ENCODE results near the gene ESYT2.

The ESYT2 gene

DNA sequence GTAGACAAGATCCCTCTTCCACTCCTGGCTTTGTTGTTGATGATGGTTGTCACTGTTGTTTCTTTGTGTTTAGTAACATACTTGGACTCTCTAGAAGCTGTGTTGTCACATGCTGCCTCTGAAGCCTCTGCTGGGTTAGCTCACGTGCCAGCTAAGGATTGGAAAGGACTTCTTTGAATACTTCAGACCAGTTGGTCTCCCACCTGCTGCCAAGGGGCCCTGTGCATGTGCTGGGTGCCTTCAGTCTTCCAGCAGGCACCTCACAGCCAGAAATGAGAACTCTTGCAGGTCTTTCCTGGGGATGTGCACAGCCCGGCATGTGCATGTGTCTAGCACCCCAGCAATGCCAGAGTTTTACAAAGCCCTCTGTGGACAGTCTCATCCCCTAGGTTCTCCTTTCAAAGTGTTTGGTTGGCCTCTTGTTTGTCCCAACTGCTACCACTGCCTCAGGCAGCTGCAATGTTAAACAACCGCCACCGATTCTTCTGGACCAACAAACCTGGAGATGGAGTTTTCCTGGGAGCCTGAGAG, 103.0 kb downstream of the ESYT2 start:
- CTCF ChIA-PET, result interaction anchor here (0.6 to 0.7 kb wide), 2 partner anchors 113 to 326 kb away, joined by 3 read pairs; no protein-coding TSS in a partner anchor
- Mint-ChIP-seq H3K36me3 (peaks cover 16% of the 10 kb centered on the region), H3K27ac (no peak overlapping the region), H3K27me3 (no peaks in the 10 kb centered on the region), H3K4me3 (no peak overlapping the region), H3K9me3 (no peaks in the 10 kb centered on the region), H3K4me1 (peaks cover 13% of the 10 kb centered on the region)
- no peak for DNase-seq

GRCh38 chr7:158725506-158725800, 103.9 kb downstream of the ESYT2 start:
- H3K36me3 Mint-ChIP-seq, result peaks cover 13% of the 10 kb centered on the region
- no peak overlapping the region for H3K27ac Mint-ChIP-seq
- H3K4me3 Mint-ChIP-seq, result no peak overlapping the region
- CTCF ChIA-PET, result no interaction called here
- no peaks in the 10 kb centered on the region for H3K9me3 Mint-ChIP-seq
- peaks cover 9% of the 10 kb centered on the region for H3K4me1 Mint-ChIP-seq
- no peak for DNase-seq
- no peaks in the 10 kb centered on the region for H3K27me3 Mint-ChIP-seq

DNA sequence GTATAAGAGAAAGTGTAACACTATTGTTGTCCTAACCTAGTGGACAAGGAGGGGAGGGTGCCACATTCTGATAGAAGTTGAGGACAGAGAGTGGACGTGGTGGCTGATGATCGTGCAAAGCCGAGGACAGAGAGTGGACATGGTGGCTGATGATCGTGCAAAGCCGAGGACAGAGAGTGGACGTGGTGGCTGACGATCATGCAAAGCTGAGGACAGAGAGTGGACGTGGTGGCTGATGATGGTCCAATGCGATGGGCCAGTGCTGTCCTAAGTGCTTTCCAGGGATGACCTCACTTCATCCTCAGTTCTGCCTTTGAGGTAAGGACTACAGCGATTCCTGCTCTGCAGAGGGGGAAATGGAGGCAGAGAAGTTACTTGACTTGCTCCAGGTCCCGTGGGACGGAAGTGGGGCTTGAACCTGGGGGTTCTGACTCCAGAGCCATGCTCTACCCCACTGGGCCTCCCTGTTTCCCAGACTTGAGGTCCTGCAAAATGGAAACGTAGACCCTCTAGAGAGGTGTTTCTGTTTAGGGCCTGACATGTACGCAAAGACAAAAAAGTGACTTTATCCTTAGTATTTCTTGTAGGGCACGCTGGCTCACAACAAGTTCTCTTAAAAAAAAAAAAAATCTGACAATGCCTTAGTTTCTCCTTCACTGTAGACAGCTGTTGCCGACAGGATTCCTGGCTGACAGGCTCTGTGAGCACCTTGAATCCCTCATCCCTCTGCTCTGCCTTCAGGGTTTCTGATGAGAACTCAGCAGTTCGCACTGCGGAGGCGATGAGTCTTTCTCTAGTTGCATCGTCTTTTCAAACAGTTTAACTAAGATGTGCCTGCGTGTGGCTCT, 104.4 kb downstream of the ESYT2 start:
- H3K27ac Mint-ChIP-seq, result no peak overlapping the region

DNA sequence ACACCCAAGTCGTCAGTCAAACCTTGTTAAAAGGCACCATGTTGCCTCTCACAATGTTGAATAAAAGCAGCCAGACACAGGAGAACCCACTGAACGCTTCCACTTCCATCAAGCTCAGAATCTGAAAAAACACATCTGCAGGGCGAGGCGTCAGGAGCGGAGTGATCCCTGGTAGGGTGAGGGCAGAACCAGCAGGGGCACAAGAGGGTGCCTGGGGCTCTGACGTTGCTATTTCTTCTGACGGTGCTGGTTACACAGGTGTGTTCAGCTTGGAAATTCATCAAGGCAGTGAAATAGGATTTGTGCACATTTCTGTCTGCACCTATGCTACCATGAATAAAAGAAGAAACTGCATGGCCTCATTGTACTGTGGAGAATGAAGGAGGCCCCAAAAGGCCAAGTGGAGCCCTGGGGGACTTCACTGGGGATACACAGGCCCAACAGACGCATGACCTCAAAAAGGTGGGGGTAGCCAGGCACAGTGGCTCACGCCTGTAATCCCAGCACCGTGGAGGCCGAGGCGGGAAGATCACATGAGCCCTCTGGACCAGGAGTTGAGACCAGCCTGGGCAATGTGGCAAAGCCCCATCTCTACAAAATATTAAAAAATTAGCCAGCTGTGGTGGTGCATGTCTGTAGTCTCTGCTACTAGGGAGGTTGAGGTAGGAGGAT, 105.5 kb downstream of the ESYT2 start:
- Mint-ChIP-seq H3K4me3 (no peak overlapping the region), H3K27ac (no peak overlapping the region), H3K4me1 (peaks cover 2% of the 10 kb centered on the region), H3K27me3 (peaks cover 6% of the 10 kb centered on the region), H3K36me3 (peaks cover 4% of the 10 kb centered on the region), H3K9me3 (no peaks in the 10 kb centered on the region)
- no peak for DNase-seq
- CTCF ChIA-PET, result interaction anchor here (0.8 kb wide), 1 partner anchor 10 kb away, joined by 3 read pairs; no protein-coding TSS in a partner anchor

More for the DNA sequence above, 104.4 kb downstream of the ESYT2 start:
- CTCF ChIA-PET, result no interaction called here
- no peaks in the 10 kb centered on the region for H3K9me3 Mint-ChIP-seq
- H3K27me3 Mint-ChIP-seq, result peaks cover under 1% of the 10 kb centered on the region
- H3K4me1 Mint-ChIP-seq, result peaks cover 4% of the 10 kb centered on the region
- DNase-seq, result no peak
- no peak overlapping the region for H3K4me3 Mint-ChIP-seq
- H3K36me3 Mint-ChIP-seq, result peaks cover 7% of the 10 kb centered on the region

DNA sequence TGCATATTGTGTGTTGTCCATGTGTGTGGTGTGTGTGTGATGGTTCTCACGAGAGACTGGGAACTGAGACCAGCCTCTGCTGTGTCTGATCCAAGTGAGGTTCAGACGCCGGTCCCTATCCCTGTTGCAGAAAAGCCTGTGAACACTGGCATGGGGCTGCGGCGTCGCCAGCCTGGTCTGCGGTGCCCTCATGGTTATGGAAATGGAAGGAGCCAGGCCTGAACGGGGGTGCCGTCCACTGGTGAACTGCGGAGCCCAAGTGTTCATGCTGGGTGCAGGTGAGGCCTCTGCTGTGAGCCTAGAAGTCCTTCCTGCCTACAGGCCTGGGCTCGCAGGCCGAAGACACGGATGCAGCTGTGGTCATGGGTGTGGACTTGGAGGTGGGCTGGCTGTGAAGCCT, 106.0 kb downstream of the ESYT2 start:
- H3K27ac Mint-ChIP-seq, result no peak overlapping the region
- H3K27me3 Mint-ChIP-seq, result peaks cover 9% of the 10 kb centered on the region
- no peaks in the 10 kb centered on the region for H3K9me3 Mint-ChIP-seq
- CTCF ChIA-PET, result interaction anchor here (0.8 kb wide), 1 partner anchor 10 kb away, joined by 3 read pairs; no protein-coding TSS in a partner anchor
- no peak for DNase-seq
- peaks cover 2% of the 10 kb centered on the region for H3K36me3 Mint-ChIP-seq
- peaks cover 2% of the 10 kb centered on the region for H3K4me1 Mint-ChIP-seq
- H3K4me3 Mint-ChIP-seq, result no peak overlapping the region

- H3K27me3 Mint-ChIP-seq, result peaks cover 15% of the 10 kb centered on the region
- CTCF ChIA-PET, result interaction anchor here (0.8 kb wide), 1 partner anchor 11 kb away, joined by 3 read pairs; no protein-coding TSS in a partner anchor
- no peak overlapping the region for H3K27ac Mint-ChIP-seq
- H3K4me3 Mint-ChIP-seq, result no peak overlapping the region
- peaks cover 2% of the 10 kb centered on the region for H3K4me1 Mint-ChIP-seq
- H3K9me3 Mint-ChIP-seq, result no peaks in the 10 kb centered on the region
- no peaks in the 10 kb centered on the region for H3K36me3 Mint-ChIP-seq
- DNase-seq, result no peak
These were observed 106.6 kb downstream of the ESYT2 start for GRCh38 chr7:158722574-158723237.

GRCh38 chr7:158720112-158720511, 109.2 kb downstream of the ESYT2 start:
- no peak for DNase-seq
- H3K4me3 Mint-ChIP-seq, result no peak overlapping the region
- CTCF ChIA-PET, result no interaction called here
- no peaks in the 10 kb centered on the region for H3K9me3 Mint-ChIP-seq
- H3K4me1 Mint-ChIP-seq, result peaks cover 2% of the 10 kb centered on the region
- no peak overlapping the region for H3K27ac Mint-ChIP-seq
- H3K36me3 Mint-ChIP-seq, result no peaks in the 10 kb centered on the region
- peaks cover 39% of the 10 kb centered on the region for H3K27me3 Mint-ChIP-seq

GRCh38 chr7:158716802-158717201, 112.5 kb downstream of the ESYT2 start:
- Mint-ChIP-seq H3K36me3 (peaks cover 5% of the 10 kb centered on the region), H3K9me3 (peaks cover 4% of the 10 kb centered on the region), H3K27me3 (peaks cover 47% of the 10 kb centered on the region), H3K4me1 (peaks cover 12% of the 10 kb centered on the region), H3K27ac (no peak overlapping the region), H3K4me3 (no peak overlapping the region)
- CTCF ChIA-PET, result no interaction called here
- no peak for DNase-seq

DNA sequence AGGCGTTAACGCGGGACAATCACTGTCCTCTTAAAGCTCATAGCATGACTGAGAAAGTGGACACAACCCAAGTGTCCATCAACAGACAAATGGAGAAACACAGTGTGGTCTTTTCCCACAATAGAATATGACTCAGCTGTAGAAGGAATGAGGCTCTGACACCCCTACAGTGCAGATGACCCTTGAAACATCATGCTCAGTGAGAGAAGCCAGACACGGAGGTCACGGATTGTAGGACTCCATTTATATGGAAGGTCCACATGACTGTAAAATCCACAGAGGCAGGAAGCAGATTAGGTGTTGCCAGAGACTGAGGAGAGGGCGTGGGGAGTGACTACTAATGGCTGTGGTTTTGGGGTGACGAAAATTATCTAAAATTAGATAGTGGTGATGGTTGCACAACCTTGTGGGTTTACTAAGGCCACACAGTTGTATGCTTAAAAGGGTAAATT, 118.6 kb downstream of the ESYT2 start:
- Mint-ChIP-seq H3K36me3 (peaks cover 23% of the 10 kb centered on the region), H3K4me3 (no peak overlapping the region)
- CTCF ChIA-PET, result no interaction called here

GRCh38 chr7:158707610-158708009, 121.7 kb downstream of the ESYT2 start:
- H3K4me3 Mint-ChIP-seq, result no peak overlapping the region
- H3K27me3 Mint-ChIP-seq, result no peaks in the 10 kb centered on the region

More for the DNA sequence above, 118.6 kb downstream of the ESYT2 start:
- DNase-seq, result peak; percentile 35
- H3K4me1 Mint-ChIP-seq, result peaks cover 28% of the 10 kb centered on the region
- peak overlapping the region; percentile 61 for H3K27ac Mint-ChIP-seq
- H3K27me3 Mint-ChIP-seq, result peaks cover 12% of the 10 kb centered on the region
- peaks cover 19% of the 10 kb centered on the region for H3K9me3 Mint-ChIP-seq

GRCh38 chr7:158706710-158707590, 122.4 kb downstream of the ESYT2 start:
- Mint-ChIP-seq H3K36me3 (peaks cover 36% of the 10 kb centered on the region), H3K4me3 (peak overlapping the region; percentile 65), H3K4me1 (peaks cover 40% of the 10 kb centered on the region), H3K9me3 (peaks cover 15% of the 10 kb centered on the region), H3K27me3 (no peaks in the 10 kb centered on the region), H3K27ac (no peak overlapping the region)
- DNase-seq, result no peak
- CTCF ChIA-PET, result interaction anchor here (0.6 to 1.7 kb wide), 4 partner anchors 67 to 270 kb away, joined by 3 to 4 read pairs (median 4); no protein-coding TSS in a partner anchor

More at GRCh38 chr7:158707610-158708009, 121.7 kb downstream of the ESYT2 start:
- Mint-ChIP-seq H3K27ac (no peak overlapping the region), H3K36me3 (peaks cover 34% of the 10 kb centered on the region), H3K9me3 (peaks cover 19% of the 10 kb centered on the region), H3K4me1 (peaks cover 40% of the 10 kb centered on the region)
- no peak for DNase-seq
- CTCF ChIA-PET, result no interaction called here

GRCh38 chr7:158706273-158706704, 123.0 kb downstream of the ESYT2 start:
- no peak for DNase-seq
- peaks cover 45% of the 10 kb centered on the region for H3K4me1 Mint-ChIP-seq
- H3K27me3 Mint-ChIP-seq, result no peaks in the 10 kb centered on the region
- CTCF ChIA-PET, result interaction anchor here (0.6 to 1.7 kb wide), 4 partner anchors 67 to 271 kb away, joined by 3 to 4 read pairs (median 4); no protein-coding TSS in a partner anchor
- H3K9me3 Mint-ChIP-seq, result peaks cover 14% of the 10 kb centered on the region
- peaks cover 42% of the 10 kb centered on the region for H3K36me3 Mint-ChIP-seq
- peak overlapping the region; percentile 73 for H3K27ac Mint-ChIP-seq
- peak overlapping the region; percentile 65 for H3K4me3 Mint-ChIP-seq

DNA sequence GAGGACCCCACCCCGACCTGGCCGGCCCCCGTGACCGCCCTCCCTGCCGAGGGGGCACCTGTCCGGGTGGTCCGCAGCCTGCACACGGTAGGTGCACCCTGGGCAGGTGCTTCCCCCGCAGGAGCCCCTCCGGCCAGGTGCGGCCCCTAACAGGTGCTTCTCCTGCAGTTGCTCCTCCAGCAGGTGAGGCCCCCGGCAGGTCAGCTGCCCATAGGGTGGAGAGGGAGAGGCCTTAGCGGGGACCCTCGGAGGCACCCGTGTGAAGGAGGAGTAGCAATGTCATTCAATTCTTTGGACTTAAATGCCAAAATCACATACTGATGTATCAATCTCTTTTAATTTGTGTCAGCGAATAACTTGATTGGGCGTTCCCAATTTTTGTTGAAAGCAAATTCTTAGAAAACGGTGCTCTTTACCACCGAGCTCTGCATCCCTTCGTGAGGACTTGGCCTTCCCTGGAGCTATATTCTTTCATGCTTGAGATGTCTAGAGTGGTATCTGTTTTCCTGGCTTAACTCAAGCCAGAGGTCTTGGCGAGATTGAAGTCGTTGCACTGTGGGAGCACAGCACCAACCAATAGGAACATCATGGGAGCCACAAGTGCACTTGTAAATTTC, 124.0 kb downstream of the ESYT2 start:
- Mint-ChIP-seq H3K27me3 (no peaks in the 10 kb centered on the region), H3K36me3 (peaks cover 47% of the 10 kb centered on the region), H3K4me3 (peak overlapping the region; percentile 91), H3K4me1 (peaks cover 46% of the 10 kb centered on the region), H3K27ac (peak overlapping the region; percentile 78), H3K9me3 (peaks cover 9% of the 10 kb centered on the region)
- DNase-seq, result no peak
- CTCF ChIA-PET, result interaction anchor here (1.0 to 1.7 kb wide), 4 partner anchors 11 to 272 kb away, joined by 3 to 4 read pairs (median 4); no protein-coding TSS in a partner anchor
